GM12801 (cell line): ENCODE data around the gene BEND4.

Experiments
- TF ChIP-seq, protein P1 (sequence below): IDR thresholded peaks from one replicate; pipeline ENCODE4 v1.5.1; 2011; ENCODE audit warnings: control low read depth; ENCODE audit not compliant: insufficient read length; ENCODE audit errors: extremely low read depth

The BEND4 gene

DNA sequence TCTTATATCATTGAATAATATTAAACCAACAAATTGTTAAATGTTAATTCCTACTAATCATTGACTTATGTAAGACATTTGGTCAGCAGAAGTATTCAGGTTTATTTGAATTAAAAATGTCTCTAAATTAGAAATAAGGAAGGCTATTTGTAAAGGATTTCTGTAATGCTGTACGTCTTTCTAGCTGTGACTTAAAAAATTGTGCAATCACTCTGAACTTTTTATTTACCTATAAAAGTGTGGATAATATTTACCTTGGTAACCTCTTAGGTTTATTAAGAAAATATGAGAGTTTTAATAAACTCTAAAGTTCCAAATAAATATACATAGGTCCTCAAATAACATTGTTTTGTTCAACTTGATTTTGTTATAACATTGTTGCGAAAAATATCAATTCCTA is 85.2 kb downstream of the BEND4 start:
- TF ChIP-seq, protein P1, sequence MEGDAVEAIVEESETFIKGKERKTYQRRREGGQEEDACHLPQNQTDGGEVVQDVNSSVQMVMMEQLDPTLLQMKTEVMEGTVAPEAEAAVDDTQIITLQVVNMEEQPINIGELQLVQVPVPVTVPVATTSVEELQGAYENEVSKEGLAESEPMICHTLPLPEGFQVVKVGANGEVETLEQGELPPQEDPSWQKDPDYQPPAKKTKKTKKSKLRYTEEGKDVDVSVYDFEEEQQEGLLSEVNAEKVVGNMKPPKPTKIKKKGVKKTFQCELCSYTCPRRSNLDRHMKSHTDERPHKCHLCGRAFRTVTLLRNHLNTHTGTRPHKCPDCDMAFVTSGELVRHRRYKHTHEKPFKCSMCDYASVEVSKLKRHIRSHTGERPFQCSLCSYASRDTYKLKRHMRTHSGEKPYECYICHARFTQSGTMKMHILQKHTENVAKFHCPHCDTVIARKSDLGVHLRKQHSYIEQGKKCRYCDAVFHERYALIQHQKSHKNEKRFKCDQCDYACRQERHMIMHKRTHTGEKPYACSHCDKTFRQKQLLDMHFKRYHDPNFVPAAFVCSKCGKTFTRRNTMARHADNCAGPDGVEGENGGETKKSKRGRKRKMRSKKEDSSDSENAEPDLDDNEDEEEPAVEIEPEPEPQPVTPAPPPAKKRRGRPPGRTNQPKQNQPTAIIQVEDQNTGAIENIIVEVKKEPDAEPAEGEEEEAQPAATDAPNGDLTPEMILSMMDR = no peak

DNA sequence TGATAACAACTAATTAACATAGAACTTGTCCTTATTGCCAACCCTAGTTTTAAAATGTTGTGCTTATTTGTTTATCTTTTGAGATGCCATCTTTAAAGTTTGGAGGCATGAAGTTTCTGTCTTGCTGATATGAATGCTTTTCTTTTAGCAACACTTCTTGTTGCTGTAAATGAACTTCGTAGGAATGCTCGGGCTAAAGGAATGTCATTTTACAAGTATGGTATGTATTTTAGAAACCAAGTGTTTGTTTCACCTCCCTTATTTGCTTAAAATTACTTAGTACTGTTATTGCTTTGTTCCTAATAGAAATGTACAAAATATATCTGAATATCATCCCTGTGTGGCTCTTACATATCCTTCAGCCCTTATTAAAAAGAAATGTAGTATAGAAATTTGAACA is 86.1 kb downstream of the BEND4 start:
- TF ChIP-seq, protein P1 = no peak
